ENCODE measurements around the gene EED. TPM values are rescaled to one million over a fixed set of nuclear protein-coding genes. Genes with fewer than 3 reads are reported as not detected.

EED gene
- total RNA-seq, 1 donor from 2014 or later, result 32.4 TPM

- H3K4me3 Mint-ChIP-seq, result no peak overlapping the region
- no peak overlapping the region for H3K27ac Mint-ChIP-seq
- H3K4me1 Mint-ChIP-seq, result no peaks in the 10 kb centered on the region
- peaks cover 30% of the 10 kb centered on the region for H3K36me3 Mint-ChIP-seq
- DNase-seq (ENCODE audit: low spot score in 2 of 2, unreplicated experiment in 2 of 2), result no peak
- H3K27me3 Mint-ChIP-seq (ENCODE audit: low read depth), result no peaks in the 10 kb centered on the region
- TF ChIP-seq, protein P1, sequence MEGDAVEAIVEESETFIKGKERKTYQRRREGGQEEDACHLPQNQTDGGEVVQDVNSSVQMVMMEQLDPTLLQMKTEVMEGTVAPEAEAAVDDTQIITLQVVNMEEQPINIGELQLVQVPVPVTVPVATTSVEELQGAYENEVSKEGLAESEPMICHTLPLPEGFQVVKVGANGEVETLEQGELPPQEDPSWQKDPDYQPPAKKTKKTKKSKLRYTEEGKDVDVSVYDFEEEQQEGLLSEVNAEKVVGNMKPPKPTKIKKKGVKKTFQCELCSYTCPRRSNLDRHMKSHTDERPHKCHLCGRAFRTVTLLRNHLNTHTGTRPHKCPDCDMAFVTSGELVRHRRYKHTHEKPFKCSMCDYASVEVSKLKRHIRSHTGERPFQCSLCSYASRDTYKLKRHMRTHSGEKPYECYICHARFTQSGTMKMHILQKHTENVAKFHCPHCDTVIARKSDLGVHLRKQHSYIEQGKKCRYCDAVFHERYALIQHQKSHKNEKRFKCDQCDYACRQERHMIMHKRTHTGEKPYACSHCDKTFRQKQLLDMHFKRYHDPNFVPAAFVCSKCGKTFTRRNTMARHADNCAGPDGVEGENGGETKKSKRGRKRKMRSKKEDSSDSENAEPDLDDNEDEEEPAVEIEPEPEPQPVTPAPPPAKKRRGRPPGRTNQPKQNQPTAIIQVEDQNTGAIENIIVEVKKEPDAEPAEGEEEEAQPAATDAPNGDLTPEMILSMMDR (IDR thresholded peaks at IDR 0.05; ENCODE audit: unreplicated experiment), result no peak
- peaks cover 5% of the 10 kb centered on the region for H3K9me3 Mint-ChIP-seq
Measured at GRCh38 chr11:86264649-86265048, 20.1 kb downstream of the EED start.

DNA sequence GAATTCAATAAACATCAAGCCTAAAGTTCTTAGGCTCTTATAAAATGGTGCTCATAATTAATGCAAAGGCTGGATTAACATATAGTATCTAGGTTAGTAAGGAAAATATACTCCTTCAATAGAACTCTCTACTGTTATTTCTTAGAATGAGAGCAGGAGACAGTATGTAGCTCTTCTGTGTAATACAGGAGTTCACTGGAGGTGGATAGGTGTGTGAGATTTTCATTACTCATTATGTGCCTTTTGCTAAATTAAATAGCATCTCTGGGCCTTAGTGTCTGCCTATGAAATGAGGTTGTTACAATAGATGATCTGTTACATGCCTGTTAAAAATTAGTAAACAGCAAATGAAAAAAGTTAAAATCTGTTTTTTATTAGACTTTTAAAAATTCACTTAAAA, 20.6 kb downstream of the EED start:
- Mint-ChIP-seq H3K4me3 (no peak overlapping the region), H3K27me3 (ENCODE audit: low read depth) (no peaks in the 10 kb centered on the region), H3K27ac (no peak overlapping the region), H3K4me1 (no peaks in the 10 kb centered on the region), H3K9me3 (peaks cover 9% of the 10 kb centered on the region), H3K36me3 (peaks cover 35% of the 10 kb centered on the region)
- no peak for DNase-seq (ENCODE audit: low spot score in 2 of 2, unreplicated experiment in 2 of 2)
- TF ChIP-seq, protein P1 (IDR thresholded peaks at IDR 0.05; ENCODE audit: unreplicated experiment), result no peak

DNA sequence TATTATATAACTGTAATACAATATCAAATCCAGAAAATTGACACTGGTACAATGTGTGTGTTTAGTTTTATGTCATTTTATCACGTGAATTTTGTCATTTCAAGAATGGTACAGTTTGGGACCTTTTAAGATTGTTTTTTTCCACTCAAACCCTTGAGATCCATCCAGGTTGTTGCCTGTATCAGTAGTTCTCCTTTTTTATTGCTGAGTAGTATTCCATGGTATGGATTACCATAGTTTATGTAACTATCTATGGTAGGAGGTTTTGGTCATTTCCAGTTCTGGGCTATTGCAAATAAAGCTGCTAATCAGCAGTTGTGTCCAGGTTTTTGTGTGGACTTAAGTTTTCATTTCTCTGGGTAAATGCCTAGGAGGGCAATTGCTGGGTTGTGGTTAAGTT, 25.1 kb downstream of the EED start:
- no peak for DNase-seq (ENCODE audit: low spot score in 2 of 2, unreplicated experiment in 2 of 2)
- TF ChIP-seq, protein P1 (IDR thresholded peaks at IDR 0.05; ENCODE audit: unreplicated experiment), result no peak
- H3K4me3 Mint-ChIP-seq, result no peak overlapping the region
- peaks cover 5% of the 10 kb centered on the region for H3K9me3 Mint-ChIP-seq
- no peaks in the 10 kb centered on the region for H3K27me3 Mint-ChIP-seq (ENCODE audit: low read depth)
- peaks cover 29% of the 10 kb centered on the region for H3K36me3 Mint-ChIP-seq
- no peak overlapping the region for H3K27ac Mint-ChIP-seq
- H3K4me1 Mint-ChIP-seq, result no peaks in the 10 kb centered on the region

DNA sequence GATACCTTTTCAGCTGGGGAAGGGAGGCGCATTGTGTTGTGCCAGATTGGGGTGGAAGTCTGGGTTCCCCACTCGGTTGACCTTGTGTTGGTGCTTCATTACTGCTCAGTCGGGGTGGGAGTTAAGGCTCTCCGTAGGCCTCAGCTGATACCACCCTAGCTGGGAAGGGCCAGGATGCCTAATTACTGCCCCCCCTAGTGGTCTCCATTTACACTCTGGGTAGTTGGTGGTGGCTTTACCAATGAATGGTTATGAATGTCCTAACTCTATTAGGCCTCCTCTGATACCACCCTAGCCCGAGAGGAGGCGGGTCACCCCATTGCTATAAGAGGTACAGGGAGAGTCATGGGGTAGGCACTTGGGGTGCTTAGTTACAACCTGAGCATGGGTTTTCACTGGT, 29.9 kb downstream of the EED start:
- H3K36me3 Mint-ChIP-seq, result peaks cover 37% of the 10 kb centered on the region
- peaks cover 9% of the 10 kb centered on the region for H3K9me3 Mint-ChIP-seq
- no peak for DNase-seq (ENCODE audit: low spot score in 2 of 2, unreplicated experiment in 2 of 2)
- H3K4me1 Mint-ChIP-seq, result no peaks in the 10 kb centered on the region
- TF ChIP-seq, protein P1 (IDR thresholded peaks at IDR 0.05; ENCODE audit: unreplicated experiment), result no peak
- H3K4me3 Mint-ChIP-seq, result no peak overlapping the region
- no peaks in the 10 kb centered on the region for H3K27me3 Mint-ChIP-seq (ENCODE audit: low read depth)
- H3K27ac Mint-ChIP-seq, result no peak overlapping the region

GRCh38 chr11:86274999-86275398, 30.4 kb downstream of the EED start:
- H3K9me3 Mint-ChIP-seq, result peaks cover 7% of the 10 kb centered on the region
- H3K27me3 Mint-ChIP-seq (ENCODE audit: low read depth), result no peaks in the 10 kb centered on the region
- no peaks in the 10 kb centered on the region for H3K4me1 Mint-ChIP-seq
- no peak overlapping the region for H3K4me3 Mint-ChIP-seq
- H3K36me3 Mint-ChIP-seq, result peaks cover 37% of the 10 kb centered on the region
- DNase-seq (ENCODE audit: low spot score in 2 of 2, unreplicated experiment in 2 of 2), result no peak
- H3K27ac Mint-ChIP-seq, result no peak overlapping the region
- TF ChIP-seq, protein P1 (IDR thresholded peaks at IDR 0.05; ENCODE audit: unreplicated experiment), result no peak
